ENCODE results near the gene PBX1. TPM values are rescaled to one million over a fixed set of nuclear protein-coding genes. Genes with fewer than 3 reads are reported as not detected.
A peak's percentile ranks its signal among the peaks of the same experiment; 100 is the strongest.

PBX1 gene
- total RNA-seq, 1 experiment from 2014 or later = 9.8 TPM

- ChIA-PET POLR2A (ENCODE audit: unreplicated experiment) (no interaction called here), CTCF (no interaction called here)
- H3K4me1 ChIP-seq (ENCODE audit: insufficient read depth, low read length) = peaks cover 22% of the 10 kb centered on the region
- no peaks in the 10 kb centered on the region for H3K9me2 ChIP-seq (replicated peaks; ENCODE audit: low read length)
- no peaks in the 10 kb centered on the region for H3K79me2 ChIP-seq (ENCODE audit: low read length)
- DNase-seq = no peak
- H4K20me1 ChIP-seq (ENCODE audit: low read length) = no peaks in the 10 kb centered on the region
- no peak for ATAC-seq
- H3K9me3 ChIP-seq (ENCODE audit: low read length) = no peaks in the 10 kb centered on the region
- no peaks in the 10 kb centered on the region for H3F3A ChIP-seq (ENCODE audit: low read length, unreplicated experiment)
- intact Hi-C loops (cut with micrococcal nuclease) = no loop called here
- H3K9ac ChIP-seq (ENCODE audit: low read length) = no peak overlapping the region
- no TSS peak for BruUV-seq (replicated peaks)
- TF ChIP-seq EZH2 (IDR thresholded peaks at IDR 0.05; ENCODE audit: low read length, unreplicated experiment) (no peak), EZH2phosphoT487 (IDR thresholded peaks at IDR 0.05; ENCODE audit: borderline replicate concordance, low read length) (no peak), CTCF (conservative IDR thresholded peaks at IDR 0.05; ENCODE audit: low read depth, low read length) (no peak)
- H3K4me3 ChIP-seq (ENCODE audit: low read length) = no peak overlapping the region
- H3K27ac ChIP-seq (ENCODE audit: low read length) = no peak overlapping the region
- no peak overlapping the region for H2AFZ ChIP-seq (ENCODE audit: low read length)
- no peaks in the 10 kb centered on the region for H3K27me3 ChIP-seq (ENCODE audit: low read length)
- H3K4me2 ChIP-seq (ENCODE audit: low read length) = no peak overlapping the region
- no peaks in the 10 kb centered on the region for H3K36me3 ChIP-seq (ENCODE audit: low read depth, low read length)
These were observed 164.4 kb downstream of the PBX1 start for GRCh38 chr1:164723296-164723798.

- ChIA-PET CTCF (no interaction called here), POLR2A (ENCODE audit: unreplicated experiment) (no interaction called here)
- no peak for ATAC-seq
- H3K4me3 ChIP-seq (ENCODE audit: low read length) = no peak overlapping the region
- H3K9ac ChIP-seq (ENCODE audit: low read length) = no peak overlapping the region
- H3K4me2 ChIP-seq (ENCODE audit: low read length) = no peak overlapping the region
- no TSS peak for BruUV-seq (replicated peaks)
- H2AFZ ChIP-seq (ENCODE audit: low read length) = no peak overlapping the region
- H3K4me1 ChIP-seq (ENCODE audit: insufficient read depth, low read length) = 0 out of 2 replicates have a peak, but pooled peaks cover 6% of the 10 kb centered on the region
- H3K27ac ChIP-seq (ENCODE audit: low read length) = no peak overlapping the region
- no peaks in the 10 kb centered on the region for H3K27me3 ChIP-seq (ENCODE audit: low read length)
- H4K20me1 ChIP-seq (ENCODE audit: low read length) = no peaks in the 10 kb centered on the region
- no peaks in the 10 kb centered on the region for H3K36me3 ChIP-seq (ENCODE audit: low read depth, low read length)
- DNase-seq = no peak
- TF ChIP-seq EZH2phosphoT487 (IDR thresholded peaks at IDR 0.05; ENCODE audit: borderline replicate concordance, low read length) = no peak
- TF ChIP-seq CTCF (conservative IDR thresholded peaks at IDR 0.05; ENCODE audit: low read depth, low read length) = no peak
- no peak for TF ChIP-seq EZH2 (IDR thresholded peaks at IDR 0.05; ENCODE audit: low read length, unreplicated experiment)
- no peaks in the 10 kb centered on the region for H3K9me3 ChIP-seq (ENCODE audit: low read length)
- H3F3A ChIP-seq (ENCODE audit: low read length, unreplicated experiment) = no peaks in the 10 kb centered on the region
- intact Hi-C loops (cut with micrococcal nuclease) = no loop called here
- H3K9me2 ChIP-seq (replicated peaks; ENCODE audit: low read length) = no peaks in the 10 kb centered on the region
- no peaks in the 10 kb centered on the region for H3K79me2 ChIP-seq (ENCODE audit: low read length)
These were observed 166.4 kb downstream of the PBX1 start for GRCh38 chr1:164725401-164725800.

GRCh38 chr1:164726235-164726634 lies 167.3 kb downstream of the PBX1 start:
- Histone ChIP-seq H3K9me2 (replicated peaks; ENCODE audit: low read length) (no peaks in the 10 kb centered on the region), H4K20me1 (ENCODE audit: low read length) (no peaks in the 10 kb centered on the region), H3K4me1 (ENCODE audit: insufficient read depth, low read length) (0 out of 2 replicates have a peak, but pooled peaks cover 6% of the 10 kb centered on the region), H3K36me3 (ENCODE audit: low read depth, low read length) (no peaks in the 10 kb centered on the region), H3K27me3 (ENCODE audit: low read length) (no peaks in the 10 kb centered on the region), H3K27ac (ENCODE audit: low read length) (no peak overlapping the region), H3K4me2 (ENCODE audit: low read length) (no peak overlapping the region), H2AFZ (ENCODE audit: low read length) (no peak overlapping the region), H3K9me3 (ENCODE audit: low read length) (no peaks in the 10 kb centered on the region), H3K4me3 (ENCODE audit: low read length) (no peak overlapping the region), H3K79me2 (ENCODE audit: low read length) (no peaks in the 10 kb centered on the region), H3F3A (ENCODE audit: low read length, unreplicated experiment) (no peaks in the 10 kb centered on the region), H3K9ac (ENCODE audit: low read length) (no peak overlapping the region)
- no TSS peak for BruUV-seq (replicated peaks)
- TF ChIP-seq EZH2 (IDR thresholded peaks at IDR 0.05; ENCODE audit: low read length, unreplicated experiment) = no peak
- no peak for TF ChIP-seq EZH2phosphoT487 (IDR thresholded peaks at IDR 0.05; ENCODE audit: borderline replicate concordance, low read length)
- TF ChIP-seq CTCF (conservative IDR thresholded peaks at IDR 0.05; ENCODE audit: low read depth, low read length) = no peak
- ATAC-seq = no peak
- CTCF ChIA-PET = no interaction called here
- POLR2A ChIA-PET (ENCODE audit: unreplicated experiment) = no interaction called here
- intact Hi-C loops (cut with micrococcal nuclease) = no loop called here
- peak; percentile 53 for DNase-seq
